CD4-positive, alpha-beta T cell treated with Interleukin-15 for 4 hours (primary cell): ENCODE data around the gene TTC32.

Experiments used
- DNase-seq: peaks from one replicate; pipeline ENCODE4 v3.0.0-alpha.2; 2020; ENCODE audit warnings: low spot score

The TTC32 gene

GRCh38 chr2:19876751-19877150 lies 25.0 kb downstream of the TTC32 start:
- no peak for DNase-seq

- no peak for DNase-seq
These were observed 26.5 kb downstream of the TTC32 start for GRCh38 chr2:19875280-19875679.

GRCh38 chr2:19874726-19875125 lies 27.1 kb downstream of the TTC32 start:
- no peak for DNase-seq

- DNase-seq, result no peak
These were observed 28.8 kb downstream of the TTC32 start for GRCh38 chr2:19873014-19873413.

GRCh38 chr2:19872302-19872701 lies 29.5 kb downstream of the TTC32 start:
- DNase-seq, result no peak

- DNase-seq, result no peak
These were observed 29.9 kb downstream of the TTC32 start for GRCh38 chr2:19871836-19872235.

GRCh38 chr2:19870792-19871191 lies 31.0 kb downstream of the TTC32 start:
- no peak for DNase-seq

- DNase-seq, result peak; percentile 61
These were observed 32.8 kb downstream of the TTC32 start for GRCh38 chr2:19868701-19869580.

GRCh38 chr2:19868224-19868623 lies 33.6 kb downstream of the TTC32 start:
- DNase-seq, result no peak

- DNase-seq, result no peak
These were observed 35.0 kb downstream of the TTC32 start for GRCh38 chr2:19866771-19867170.

GRCh38 chr2:19865151-19865550 lies 36.6 kb downstream of the TTC32 start:
- DNase-seq, result no peak

GRCh38 chr2:19864381-19864780 lies 37.4 kb downstream of the TTC32 start:
- DNase-seq, result no peak

- DNase-seq, result peak; percentile 62
These were observed 38.3 kb downstream of the TTC32 start for GRCh38 chr2:19863303-19864041.

- DNase-seq, result no peak
These were observed 40.0 kb downstream of the TTC32 start for GRCh38 chr2:19861813-19862212.

- DNase-seq, result no peak
These were observed 41.8 kb downstream of the TTC32 start for GRCh38 chr2:19860022-19860421.

GRCh38 chr2:19859565-19859964 lies 42.2 kb downstream of the TTC32 start:
- DNase-seq, result no peak

GRCh38 chr2:19857806-19858205 lies 44.0 kb downstream of the TTC32 start:
- no peak for DNase-seq

GRCh38 chr2:19857100-19857499 lies 44.7 kb downstream of the TTC32 start:
- no peak for DNase-seq

GRCh38 chr2:19855542-19856431 lies 46.0 kb downstream of the TTC32 start:
- no peak for DNase-seq

- DNase-seq, result no peak
These were observed 46.9 kb downstream of the TTC32 start for GRCh38 chr2:19854596-19855541.

- DNase-seq, result no peak
These were observed 50.6 kb downstream of the TTC32 start for GRCh38 chr2:19851116-19851695.
